ENCODE data around the gene MRPS10.
A peak's percentile ranks its signal among the peaks of the same experiment; 100 is the strongest.

Gene MRPS10

GRCh38 chr6:42260396-42260888, 42.8 kb upstream of the MRPS10 start:
- DNase-seq (ENCODE audit: low read depth) = peak; percentile 58
- TF ChIP-seq, protein P1, sequence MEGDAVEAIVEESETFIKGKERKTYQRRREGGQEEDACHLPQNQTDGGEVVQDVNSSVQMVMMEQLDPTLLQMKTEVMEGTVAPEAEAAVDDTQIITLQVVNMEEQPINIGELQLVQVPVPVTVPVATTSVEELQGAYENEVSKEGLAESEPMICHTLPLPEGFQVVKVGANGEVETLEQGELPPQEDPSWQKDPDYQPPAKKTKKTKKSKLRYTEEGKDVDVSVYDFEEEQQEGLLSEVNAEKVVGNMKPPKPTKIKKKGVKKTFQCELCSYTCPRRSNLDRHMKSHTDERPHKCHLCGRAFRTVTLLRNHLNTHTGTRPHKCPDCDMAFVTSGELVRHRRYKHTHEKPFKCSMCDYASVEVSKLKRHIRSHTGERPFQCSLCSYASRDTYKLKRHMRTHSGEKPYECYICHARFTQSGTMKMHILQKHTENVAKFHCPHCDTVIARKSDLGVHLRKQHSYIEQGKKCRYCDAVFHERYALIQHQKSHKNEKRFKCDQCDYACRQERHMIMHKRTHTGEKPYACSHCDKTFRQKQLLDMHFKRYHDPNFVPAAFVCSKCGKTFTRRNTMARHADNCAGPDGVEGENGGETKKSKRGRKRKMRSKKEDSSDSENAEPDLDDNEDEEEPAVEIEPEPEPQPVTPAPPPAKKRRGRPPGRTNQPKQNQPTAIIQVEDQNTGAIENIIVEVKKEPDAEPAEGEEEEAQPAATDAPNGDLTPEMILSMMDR (conservative IDR thresholded peaks at IDR 0.05; ENCODE audit: control insufficient read depth, insufficient read depth, low read depth, low read length) = no peak
- peak overlapping the region; percentile 5 for H3K4me3 ChIP-seq (ENCODE audit: control insufficient read depth, low read depth, low read length)

- TF ChIP-seq, protein P1 (conservative IDR thresholded peaks at IDR 0.05; ENCODE audit: control insufficient read depth, insufficient read depth, low read depth, low read length) = no peak
These were observed 42.3 kb upstream of the MRPS10 start for GRCh38 chr6:42259841-42260395.

DNA sequence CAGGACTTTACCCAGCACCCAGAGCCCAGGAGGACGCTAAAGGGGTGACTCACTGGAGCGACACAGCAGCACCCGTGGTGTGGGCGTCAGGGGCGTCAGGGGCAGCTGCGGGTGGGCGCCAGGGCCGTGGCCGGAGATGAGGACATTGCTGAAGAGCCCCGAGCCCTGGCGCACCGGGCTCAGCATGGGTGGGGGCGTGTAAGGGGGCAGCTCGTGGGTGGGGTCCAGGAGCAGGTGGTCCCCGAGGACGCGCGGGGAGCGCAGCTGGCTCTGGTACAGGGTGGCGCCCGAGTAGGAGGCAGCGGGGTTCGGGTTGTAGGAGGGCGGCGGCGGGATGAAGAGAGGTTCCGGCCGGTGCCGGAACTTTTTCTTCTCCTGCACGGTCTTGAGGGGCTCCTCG, 41.6 kb upstream of the MRPS10 start:
- no peak overlapping the region for H3K4me3 ChIP-seq (ENCODE audit: control insufficient read depth, low read depth, low read length)
- no peak for DNase-seq (ENCODE audit: low read depth)
- TF ChIP-seq, protein P1 (conservative IDR thresholded peaks at IDR 0.05; ENCODE audit: control insufficient read depth, insufficient read depth, low read depth, low read length) = no peak

More at GRCh38 chr6:42259841-42260395, 42.3 kb upstream of the MRPS10 start:
- H3K4me3 ChIP-seq (ENCODE audit: control insufficient read depth, low read depth, low read length) = no peak overlapping the region
- DNase-seq (ENCODE audit: low read depth) = peak; percentile 72

DNA sequence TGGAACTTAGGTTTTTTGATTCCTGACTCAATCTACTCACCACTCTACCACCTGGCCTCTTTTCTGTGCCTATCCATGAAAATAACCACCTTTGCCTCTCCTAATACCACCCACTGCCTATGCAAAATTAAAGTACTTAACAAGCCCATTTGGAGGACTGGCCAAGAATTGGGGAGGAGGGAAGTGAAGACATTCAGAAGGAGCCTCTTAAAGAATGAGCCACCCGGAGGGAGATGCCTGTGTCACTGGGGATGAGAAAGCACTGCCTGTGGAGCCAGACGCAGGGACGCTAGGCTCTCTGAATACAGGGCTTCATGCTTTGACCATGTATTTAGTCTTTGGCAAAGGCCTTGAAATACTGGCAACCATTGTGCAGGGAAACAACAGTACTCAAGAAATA, 40.0 kb upstream of the MRPS10 start:
- no peak overlapping the region for H3K4me3 ChIP-seq (ENCODE audit: control insufficient read depth, low read depth, low read length)
- TF ChIP-seq, protein P1 (conservative IDR thresholded peaks at IDR 0.05; ENCODE audit: control insufficient read depth, insufficient read depth, low read depth, low read length) = no peak
- DNase-seq (ENCODE audit: low read depth) = no peak

DNA sequence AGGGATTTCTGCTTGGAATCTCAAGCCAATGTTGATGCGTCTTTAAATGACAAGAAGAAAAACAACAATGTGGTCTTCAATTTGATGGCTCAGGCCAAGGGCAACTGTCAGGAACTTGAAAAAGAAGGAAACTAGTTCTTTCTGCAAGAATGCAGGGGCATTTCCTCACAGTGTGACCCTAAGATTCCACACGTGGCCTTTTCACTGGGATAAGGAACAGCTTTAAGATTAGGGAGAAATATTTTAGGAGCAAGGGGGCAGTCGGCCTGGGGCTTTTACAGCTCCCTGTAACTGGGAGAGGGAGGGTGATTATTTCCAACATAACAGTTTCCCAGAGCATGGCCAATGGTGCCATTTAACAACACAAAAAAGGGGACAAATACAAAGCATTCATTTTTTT, 39.4 kb upstream of the MRPS10 start:
- DNase-seq (ENCODE audit: low read depth) = no peak
- TF ChIP-seq, protein P1 (conservative IDR thresholded peaks at IDR 0.05; ENCODE audit: control insufficient read depth, insufficient read depth, low read depth, low read length) = no peak
- H3K4me3 ChIP-seq (ENCODE audit: control insufficient read depth, low read depth, low read length) = no peak overlapping the region

GRCh38 chr6:42255050-42255449, 37.4 kb upstream of the MRPS10 start:
- no peak overlapping the region for H3K4me3 ChIP-seq (ENCODE audit: control insufficient read depth, low read depth, low read length)
- DNase-seq (ENCODE audit: low read depth) = peak; percentile 33
- TF ChIP-seq, protein P1 (conservative IDR thresholded peaks at IDR 0.05; ENCODE audit: control insufficient read depth, insufficient read depth, low read depth, low read length) = no peak

Measured in fibroblast of mammary gland (primary cell).